Smooth muscle cell (in vitro differentiated cells): Measurements from ENCODE around the gene LHB. TPM values are rescaled to one million over a fixed set of nuclear protein-coding genes. Genes with fewer than 3 reads are reported as not detected.
"Not testable (repeated sequence)": the region's sequence is repeated elsewhere in the genome, so short reads cannot be mapped to it uniquely, and the experiment has no call there.

Source experiments
- DNase-seq: peaks from one replicate; lab custom pipeline; 2025; ENCODE audit not compliant: unreplicated experiment; lab: John Stamatoyannopoulos, UW
- H2AFZ ChIP-seq: fragments of 200-600 bp; sonication (generic); 2 replicates; pipeline ENCODE4 v1.6.0; 2016; ENCODE audit warnings: antibody characterized with exemption, low read depth, mild to moderate bottlenecking
- H3F3A ChIP-seq: fragments of 200-600 bp; sonication (generic); 2 replicates; pipeline ENCODE4 v1.6.0; 2017; ENCODE audit warnings: antibody characterized with exemption, low read depth
- H3K27ac ChIP-seq: fragments of 200-600 bp; sonication (generic); 2 replicates; pipeline ENCODE4 v1.5.1; 2016; ENCODE audit warnings: low read depth, mild to moderate bottlenecking
- H3K27me3 ChIP-seq: fragments of 200-600 bp; sonication (generic); 2 replicates; pipeline ENCODE4 v1.6.1; 2016; ENCODE audit warnings: low read depth, mild to moderate bottlenecking
- H3K36me3 ChIP-seq: fragments of 200-600 bp; sonication (generic); 2 replicates; pipeline ENCODE4 v1.5.1; 2016; ENCODE audit warnings: low read depth
- H3K4me1 ChIP-seq: fragments of 200-600 bp; sonication (generic); 2 replicates; pipeline ENCODE4 v1.5.1; 2016; ENCODE audit warnings: low read depth
- H3K4me2 ChIP-seq: fragments of 200-600 bp; sonication (generic); 2 replicates; pipeline ENCODE4 v1.6.0; 2016; ENCODE audit warnings: mild to moderate bottlenecking
- H3K4me3 ChIP-seq: fragments of 200-600 bp; sonication (generic); 2 replicates; pipeline ENCODE4 v1.5.1; 2016; ENCODE audit warnings: mild to moderate bottlenecking
- H3K79me2 ChIP-seq: fragments of 200-600 bp; sonication (generic); 2 replicates; pipeline ENCODE4 v1.6.0; 2016; ENCODE audit warnings: low read depth, mild to moderate bottlenecking
- H3K9ac ChIP-seq: fragments of 200-600 bp; sonication (generic); 2 replicates; pipeline ENCODE4 v1.6.0; 2016; ENCODE audit warnings: low read depth
- H3K9me3 ChIP-seq: fragments of 200-600 bp; sonication (generic); replicated peaks from 2 replicates; pipeline ENCODE4 v1.5.1; 2016; ENCODE audit warnings: low read depth
- H4K20me1 ChIP-seq: fragments of 200-600 bp; sonication (generic); 2 replicates; pipeline ENCODE4 v1.6.0; 2016; ENCODE audit warnings: low read depth
- CTCF ChIP-seq: fragments of 200-600 bp; sonication (generic); IDR thresholded peaks from 2 replicates; pipeline ENCODE4 v1.5.1; 2017; ENCODE audit warnings: borderline replicate concordance, mild to moderate bottlenecking, antibody characterized with exemption; ENCODE audit not compliant: insufficient read depth, poor library complexity, severe bottlenecking
- WGBS: methylation state at CpG from one replicate; pipeline ENCODE4 v1.1.7; 2016; ENCODE audit warnings: low lambda C conversion rate; 5-methylcytosine and 5-hydroxymethylcytosine counted together
- polyA plus RNA-seq: library from polyadenylated mRNA; unstranded; fragments of >200 nt; fragmentation: Nextera tagmentation; extraction: Ambion mirVana; gene quantifications from 2 replicates; pipeline ENCODE4 v1.2.1, GENCODE V29; 2016
- total RNA-seq: library from RNA; depleted of rRNA; stranded (reverse); fragments of >200 nt; gene quantifications from 2 replicates; pipeline ENCODE4 v1.2.3, GENCODE V29; 2014

Gene LHB
- total and polyA plus RNA-seq, 2 experiments from 2014 or later = not detected

- Histone ChIP-seq H3K4me3 (no peak overlapping the region), H3K9me3 (no peaks in the 10 kb centered on the region), H4K20me1 (no peaks in the 10 kb centered on the region), H2AFZ (no peak overlapping the region), H3F3A (no peaks in the 10 kb centered on the region), H3K27ac (no peak overlapping the region), H3K27me3 (peaks cover 6% of the 10 kb centered on the region), H3K79me2 (no peaks in the 10 kb centered on the region), H3K36me3 (no peaks in the 10 kb centered on the region), H3K4me1 (no peaks in the 10 kb centered on the region), H3K9ac (no peak overlapping the region), H3K4me2 (no peak overlapping the region)
- no peak for DNase-seq
- WGBS = 63% methylated on average over 39 of the region's 41 CpGs
- TF ChIP-seq CTCF = peak; percentile 5
Observed at GRCh38 chr19:49019242-49019932, 2.5 kb upstream of the LHB start.

GRCh38 chr19:49018388-49019241, 1.7 kb upstream of the LHB start:
- H3K4me1 ChIP-seq, H3K9ac ChIP-seq, H3K27me3 ChIP-seq, H3K79me2 ChIP-seq, H3F3A ChIP-seq, H4K20me1 ChIP-seq, H2AFZ ChIP-seq, H3K27ac ChIP-seq, DNase-seq, H3K9me3 ChIP-seq, H3K36me3 ChIP-seq: not testable (repeated sequence)
- 52% methylated on average over 44 of the region's 50 CpGs for WGBS
- peak overlapping the region; percentile 46 for H3K4me3 ChIP-seq
- H3K4me2 ChIP-seq = peak overlapping the region; percentile 95

GRCh38 chr19:49017666-49018351, 918 bp upstream of the LHB start:
- H4K20me1 ChIP-seq = no peaks in the 10 kb centered on the region
- H3K9me3 ChIP-seq = no peaks in the 10 kb centered on the region
- H3K4me1 ChIP-seq = no peaks in the 10 kb centered on the region
- peak overlapping the region; percentile 95 for H3K4me2 ChIP-seq
- H3F3A ChIP-seq = no peaks in the 10 kb centered on the region
- DNase-seq = peak; percentile 25
- peak; percentile 36 for TF ChIP-seq CTCF
- H3K27ac ChIP-seq = no peak overlapping the region
- H2AFZ ChIP-seq = peak overlapping the region; percentile 1
- H3K79me2 ChIP-seq = no peaks in the 10 kb centered on the region
- H3K9ac ChIP-seq = no peak overlapping the region
- no peaks in the 10 kb centered on the region for H3K36me3 ChIP-seq
- H3K27me3 ChIP-seq = peaks cover 6% of the 10 kb centered on the region
- peak overlapping the region; percentile 46 for H3K4me3 ChIP-seq
- WGBS = 5% methylated on average over 57 of the region's 62 CpGs

GRCh38 chr19:49016067-49016839, 638 bp downstream of the LHB start:
- Histone ChIP-seq H3K4me3 (no peak overlapping the region), H3K79me2 (no peaks in the 10 kb centered on the region), H3K27ac (no peak overlapping the region), H3K36me3 (no peaks in the 10 kb centered on the region), H3F3A (no peaks in the 10 kb centered on the region), H2AFZ (no peak overlapping the region), H3K9ac (no peak overlapping the region), H3K9me3 (no peaks in the 10 kb centered on the region), H3K4me2 (no peak overlapping the region), H3K27me3 (peaks cover 6% of the 10 kb centered on the region), H3K4me1 (no peaks in the 10 kb centered on the region), H4K20me1 (no peaks in the 10 kb centered on the region)
- DNase-seq = no peak
- TF ChIP-seq CTCF = no peak
- 99% methylated on average over 23 of the region's 29 CpGs for WGBS
